Measurements from ENCODE around the gene ROBO2. TPM values are rescaled to one million over a fixed set of nuclear protein-coding genes. Genes with fewer than 3 reads are reported as not detected.
A peak's percentile ranks its signal among the peaks of the same experiment; 100 is the strongest.

The ROBO2 gene
- polyA plus RNA-seq, 4 donors, result 83.3 to 102 (median 89.4) TPM

DNA sequence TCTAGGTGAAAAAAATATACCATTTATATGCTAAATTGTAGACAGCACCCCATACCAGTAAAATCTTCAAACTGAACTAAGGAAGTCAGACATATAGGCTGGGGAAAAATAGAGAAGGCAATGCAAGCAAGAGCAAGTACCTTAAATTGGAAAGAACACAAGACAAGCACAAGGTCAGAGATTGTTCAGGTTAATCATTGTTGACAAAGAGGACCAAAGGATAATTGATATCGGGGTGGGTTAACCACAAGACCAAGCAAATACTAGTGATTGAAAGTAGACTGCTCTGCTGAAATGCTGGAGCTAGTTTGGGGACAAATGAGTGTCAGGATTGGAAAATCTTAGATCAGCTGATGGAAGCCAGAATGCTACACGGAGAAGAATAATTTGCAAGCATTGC is 499.8 kb downstream of the ROBO2 start:
- DNase-seq (ENCODE audit: low read depth in 4 of 4, low spot score in 2 of 4), result no peak

GRCh38 chr3:77541203-77541922 is 501.5 kb downstream of the ROBO2 start:
- no peak for DNase-seq (ENCODE audit: low read depth in 4 of 4, low spot score in 2 of 4)

DNA sequence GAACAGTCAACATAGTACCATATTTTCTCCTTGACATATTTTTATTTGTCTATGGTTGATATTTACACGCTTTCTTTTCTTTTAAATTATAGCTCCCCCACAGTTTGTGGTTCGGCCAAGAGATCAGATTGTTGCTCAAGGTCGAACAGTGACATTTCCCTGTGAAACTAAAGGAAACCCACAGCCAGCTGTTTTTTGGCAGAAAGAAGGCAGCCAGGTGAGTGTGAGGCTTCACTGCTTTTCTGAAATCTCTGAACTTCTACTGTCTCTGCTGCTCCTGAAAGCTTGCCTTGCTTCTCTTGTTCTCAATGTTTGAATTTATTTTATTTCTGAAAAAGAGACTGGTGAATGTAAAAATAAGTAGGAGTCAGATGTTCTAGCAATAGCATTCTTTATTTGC is 506.3 kb downstream of the ROBO2 start:
- DNase-seq (ENCODE audit: low read depth in 4 of 4, low spot score in 2 of 4), result no peak

DNA sequence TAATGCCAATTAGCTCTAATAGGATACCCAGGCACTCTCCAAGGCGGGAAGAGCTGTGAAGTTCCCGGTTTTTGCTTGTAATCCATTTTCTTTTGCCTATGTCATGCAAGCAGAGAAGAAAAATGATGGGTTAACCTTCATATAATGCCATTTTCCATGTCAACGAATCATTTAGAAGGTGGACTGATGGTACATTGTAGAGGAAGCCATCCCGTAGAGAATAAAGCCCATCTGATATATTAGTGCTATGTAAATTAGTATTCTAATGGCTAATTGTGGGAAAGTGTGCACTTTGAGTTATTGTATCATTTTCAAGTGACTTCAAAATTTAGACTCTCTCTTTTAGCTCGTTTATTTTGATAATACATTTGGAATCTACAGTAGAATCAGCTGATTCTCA is 509.1 kb downstream of the ROBO2 start:
- DNase-seq (ENCODE audit: low read depth in 4 of 4, low spot score in 2 of 4), result no peak

DNA sequence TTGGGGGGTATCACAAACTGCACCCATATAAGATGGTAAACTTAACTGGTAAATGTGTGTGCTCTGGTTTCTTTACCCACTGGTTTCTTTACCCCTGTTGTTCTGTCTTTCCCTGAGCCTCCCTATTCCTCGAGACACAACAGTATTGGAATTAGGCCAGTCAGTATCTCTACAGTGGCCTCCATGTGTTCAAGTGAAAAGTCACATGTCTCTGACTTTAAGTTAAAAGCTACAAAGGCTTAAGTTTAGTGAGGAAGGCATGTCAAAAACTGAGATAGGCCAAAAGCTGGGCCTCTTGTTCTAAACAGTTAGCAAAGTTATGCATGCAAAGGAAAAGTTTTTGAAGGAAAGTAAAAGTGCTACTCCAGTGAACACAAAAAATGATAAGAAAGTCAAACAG is 513.3 kb downstream of the ROBO2 start:
- no peak for DNase-seq (ENCODE audit: low read depth in 4 of 4, low spot score in 2 of 4)

- no peak for DNase-seq (ENCODE audit: low read depth in 4 of 4, low spot score in 2 of 4)
These were observed 522.2 kb downstream of the ROBO2 start for GRCh38 chr3:77562089-77562488.

DNA sequence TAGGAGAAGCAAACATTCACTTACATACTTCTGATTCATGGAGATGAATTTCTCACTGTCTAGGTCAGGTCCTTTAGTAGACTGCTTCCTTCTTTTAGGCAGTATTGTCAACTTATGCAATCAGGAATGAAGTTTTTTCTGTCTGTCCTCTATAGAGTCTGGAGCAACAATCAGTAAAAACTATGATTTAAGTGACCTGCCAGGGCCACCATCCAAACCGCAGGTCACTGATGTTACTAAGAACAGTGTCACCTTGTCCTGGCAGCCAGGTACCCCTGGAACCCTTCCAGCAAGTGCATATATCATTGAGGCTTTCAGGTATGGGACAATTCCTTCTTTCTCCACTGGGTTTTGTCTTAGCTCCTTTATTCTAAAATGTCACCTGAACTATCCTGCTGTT is 523.1 kb downstream of the ROBO2 start:
- DNase-seq (ENCODE audit: low read depth in 4 of 4, low spot score in 2 of 4), result no peak

DNA sequence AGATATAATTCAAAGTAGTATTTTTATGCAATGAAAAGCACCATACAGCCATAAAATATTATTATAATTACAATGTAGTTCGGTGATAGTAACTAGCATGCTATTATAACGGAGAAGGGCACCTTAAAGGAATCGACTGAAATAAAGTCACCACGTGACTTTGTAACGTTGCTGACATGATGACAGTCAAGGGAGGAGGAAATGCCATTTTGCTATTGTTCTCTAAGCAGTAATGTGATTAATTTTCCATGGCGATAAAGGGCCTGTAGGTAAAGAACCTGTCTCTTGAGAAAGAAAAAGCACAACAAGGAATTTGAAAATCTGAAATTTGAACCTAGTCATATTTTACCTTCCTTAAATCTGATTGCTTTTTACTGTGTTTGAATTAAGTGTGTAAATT is 526.2 kb downstream of the ROBO2 start:
- DNase-seq (ENCODE audit: low read depth in 4 of 4, low spot score in 2 of 4), result no peak

DNA sequence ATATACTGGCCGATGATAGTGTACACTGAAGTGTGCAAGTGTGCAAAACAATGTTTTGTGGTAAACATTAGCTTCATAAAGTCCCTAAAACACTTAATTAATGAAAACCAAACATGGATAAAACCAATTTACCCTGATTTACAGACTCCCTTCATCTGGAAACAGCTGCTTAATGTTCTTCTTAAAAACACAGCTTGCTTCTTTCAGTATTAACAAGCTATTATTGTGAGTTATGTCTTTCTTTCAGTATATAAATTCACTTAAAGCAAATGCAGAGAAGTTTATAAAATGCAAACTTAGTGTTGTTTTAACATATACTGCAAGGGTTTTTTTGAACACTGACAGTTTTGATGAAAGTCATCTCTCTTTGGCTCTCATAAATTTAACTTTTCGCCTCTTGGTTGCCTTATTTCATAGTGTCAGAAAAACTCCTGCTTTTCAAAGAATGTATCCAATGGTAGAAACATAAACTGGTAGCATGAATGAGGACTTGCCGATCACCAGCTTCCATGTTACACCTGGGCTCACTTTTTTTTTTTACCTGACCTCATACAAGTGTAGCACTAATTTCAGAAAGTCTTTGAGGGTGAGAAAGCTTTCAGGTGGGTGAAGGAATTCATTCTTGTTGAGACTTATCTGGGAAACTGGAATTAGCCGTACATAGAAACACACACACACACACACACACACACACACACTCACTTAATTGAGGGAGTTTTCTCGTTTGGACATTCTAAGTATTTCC is 532.2 kb downstream of the ROBO2 start:
- DNase-seq (ENCODE audit: low read depth in 4 of 4, low spot score in 2 of 4), result peak; percentile 32 to 73 (median 62)

- DNase-seq (ENCODE audit: low read depth in 4 of 4, low spot score in 2 of 4), result no peak
These were observed 537.4 kb downstream of the ROBO2 start for GRCh38 chr3:77577264-77577663.

DNA sequence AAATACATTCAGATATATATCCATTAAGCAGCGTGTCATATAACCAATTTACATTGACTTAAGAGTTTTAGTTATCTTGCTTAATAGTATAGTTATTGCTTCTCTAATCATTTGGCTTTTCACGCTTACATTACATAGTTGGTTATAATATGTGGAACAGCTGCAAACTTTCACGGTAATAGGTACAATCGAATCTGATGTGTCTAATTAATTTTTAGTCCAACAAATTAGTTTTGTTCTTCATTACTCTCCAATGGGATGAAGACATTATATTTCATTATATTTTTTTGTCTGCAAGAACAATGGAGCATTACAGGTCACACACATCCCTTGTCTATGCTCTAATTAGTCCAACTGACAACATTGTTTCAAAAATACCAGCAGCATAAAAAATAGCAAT is 546.3 kb downstream of the ROBO2 start:
- no peak for DNase-seq (ENCODE audit: low read depth in 4 of 4, low spot score in 2 of 4)

DNA sequence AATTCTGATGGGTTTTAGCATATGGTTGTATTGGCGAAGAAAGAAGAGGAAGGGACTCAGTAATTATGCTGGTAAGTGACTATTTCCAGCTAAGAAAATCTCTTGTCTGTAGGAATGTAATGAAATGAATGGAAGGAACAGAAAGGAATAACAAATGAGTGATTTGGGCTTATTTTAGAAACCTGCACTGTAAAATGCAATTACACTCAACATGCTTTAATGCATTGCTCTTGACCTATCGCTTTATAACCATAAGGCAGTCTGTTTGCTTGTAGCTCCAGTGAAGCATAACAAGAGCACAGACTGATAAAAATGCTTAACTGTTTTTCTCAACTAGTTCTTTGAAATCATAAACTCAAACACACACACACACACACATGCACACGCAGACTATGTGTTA is 549.0 kb downstream of the ROBO2 start:
- no peak for DNase-seq (ENCODE audit: low read depth in 4 of 4, low spot score in 2 of 4)

DNA sequence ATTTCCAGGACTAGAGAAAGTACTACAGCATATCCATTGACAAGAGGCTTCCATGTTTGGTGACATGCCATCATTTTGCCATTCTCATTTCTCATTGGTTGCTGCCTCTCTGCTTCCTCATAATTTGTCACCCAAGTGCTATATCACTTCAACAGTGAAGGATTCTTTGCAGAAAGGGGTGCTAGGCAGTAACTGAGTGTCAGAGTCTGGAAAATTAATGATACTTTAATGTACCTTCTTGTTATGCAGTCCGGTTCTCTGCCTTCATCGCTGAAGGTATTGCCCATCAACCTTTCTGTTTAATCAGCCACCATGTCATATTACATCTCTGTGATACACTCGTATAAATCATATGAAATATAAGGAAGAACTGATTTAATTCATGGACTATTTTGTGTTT is 550.3 kb downstream of the ROBO2 start:
- no peak for DNase-seq (ENCODE audit: low read depth in 4 of 4, low spot score in 2 of 4)

GRCh38 chr3:77595371-77595870 is 555.5 kb downstream of the ROBO2 start:
- DNase-seq (ENCODE audit: low read depth in 4 of 4, low spot score in 2 of 4), result no peak

GRCh38 chr3:77599948-77600347 is 560.0 kb downstream of the ROBO2 start:
- no peak for DNase-seq (ENCODE audit: low read depth in 4 of 4, low spot score in 2 of 4)

DNA sequence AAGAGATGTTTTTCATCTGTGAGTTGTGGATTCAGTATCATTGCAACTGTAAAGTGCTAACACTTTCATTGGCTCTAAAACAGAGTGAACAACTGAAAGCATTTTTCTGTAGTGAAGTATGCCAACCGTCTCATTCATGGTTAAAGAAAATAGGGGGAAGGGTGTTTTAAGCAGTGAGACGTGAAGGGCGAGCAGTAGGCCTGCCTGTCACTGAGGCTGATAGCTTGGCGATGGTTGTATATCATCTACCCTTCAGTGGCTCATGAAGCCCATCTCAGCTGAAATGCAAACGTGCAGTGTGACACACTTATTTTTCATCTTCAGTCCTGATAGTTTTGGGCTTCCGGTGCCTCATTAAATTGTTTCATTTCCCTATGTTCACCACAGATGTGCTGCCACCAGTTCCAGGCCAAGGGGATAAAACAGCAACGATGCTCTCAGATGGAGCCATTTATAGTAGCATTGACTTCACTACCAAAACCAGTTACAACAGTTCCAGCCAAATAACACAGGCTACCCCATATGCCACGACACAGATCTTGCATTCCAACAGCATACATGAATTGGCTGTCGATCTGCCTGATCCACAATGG is 562.0 kb downstream of the ROBO2 start:
- no peak for DNase-seq (ENCODE audit: low read depth in 4 of 4, low spot score in 2 of 4)

DNA sequence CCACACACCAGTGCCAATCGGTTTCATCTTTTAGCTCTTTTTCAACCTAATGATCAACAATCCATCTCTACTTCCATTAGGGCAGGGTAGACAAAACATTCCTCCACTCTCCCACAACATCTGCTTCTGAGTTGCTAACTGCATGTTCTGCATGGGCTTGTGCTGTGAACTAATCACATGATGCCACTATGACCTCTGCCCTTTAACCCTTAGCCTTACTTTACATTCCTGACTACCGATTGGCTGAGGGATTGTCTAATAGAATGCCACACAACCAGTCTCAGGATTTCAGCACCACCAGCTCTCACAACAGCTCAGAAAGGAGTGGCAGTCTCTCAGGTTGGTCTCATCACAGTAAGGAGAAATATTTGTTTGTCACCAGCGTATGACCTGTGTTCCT is 562.8 kb downstream of the ROBO2 start:
- no peak for DNase-seq (ENCODE audit: low read depth in 4 of 4, low spot score in 2 of 4)

DNA sequence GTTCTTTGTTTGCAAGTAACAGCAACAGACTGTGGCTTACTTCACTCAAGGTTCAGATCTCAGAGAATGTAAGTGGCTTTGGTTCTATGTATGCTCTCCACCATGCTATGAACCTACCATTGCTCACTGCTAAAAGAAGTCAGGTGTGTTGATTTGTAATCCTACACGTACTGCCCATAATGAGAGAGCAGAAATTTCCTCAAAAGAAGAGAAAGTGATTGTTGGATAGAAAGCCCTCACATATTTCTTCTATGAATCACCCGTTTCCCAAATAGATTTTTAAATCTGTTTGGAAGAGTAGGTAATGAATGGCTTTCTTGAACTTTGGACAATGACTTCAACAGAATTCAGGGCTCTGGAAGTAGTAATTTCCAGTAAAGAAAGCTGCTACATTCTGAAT is 565.4 kb downstream of the ROBO2 start:
- DNase-seq (ENCODE audit: low read depth in 4 of 4, low spot score in 2 of 4), result no peak

- no peak for DNase-seq (ENCODE audit: low read depth in 4 of 4, low spot score in 2 of 4)
These were observed 566.0 kb downstream of the ROBO2 start for GRCh38 chr3:77605865-77606264.

DNA sequence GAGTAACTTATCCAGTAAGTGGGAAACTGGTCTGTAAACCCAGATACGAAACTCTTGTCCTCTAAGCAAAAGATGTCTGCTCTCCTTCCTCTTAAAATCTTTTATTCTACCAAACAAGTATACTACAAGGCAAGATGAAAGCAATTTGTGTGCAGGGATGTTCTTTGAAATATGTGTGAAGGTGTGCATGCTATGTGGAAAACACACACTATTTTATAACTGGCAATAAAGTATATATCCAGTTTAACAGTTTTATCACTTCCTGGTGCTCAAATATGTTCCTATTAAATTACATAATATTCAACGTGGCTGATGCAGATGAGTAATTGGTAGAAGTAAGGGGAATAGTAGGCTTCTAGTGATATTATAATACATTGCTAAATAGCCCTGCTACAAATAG is 566.5 kb downstream of the ROBO2 start:
- DNase-seq (ENCODE audit: low read depth in 4 of 4, low spot score in 2 of 4), result no peak

DNA sequence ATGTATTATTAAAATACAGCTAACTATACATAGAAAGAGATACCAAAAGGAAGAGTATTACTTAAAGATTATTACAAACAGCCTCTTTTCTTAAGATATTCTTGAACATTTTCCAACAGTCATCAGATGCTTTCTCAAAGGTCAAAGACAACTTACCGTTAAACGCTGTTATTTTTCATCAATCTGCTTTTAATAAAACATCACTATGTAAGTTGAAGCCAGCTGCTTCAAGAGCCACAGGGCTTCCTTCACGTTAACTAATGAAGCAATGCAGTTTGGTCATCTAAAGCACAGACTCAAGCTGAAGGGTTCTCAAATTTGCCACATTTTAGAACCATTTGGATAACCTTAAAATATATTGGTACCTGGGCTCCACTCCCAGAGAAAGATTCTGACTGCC is 578.8 kb downstream of the ROBO2 start:
- no peak for DNase-seq (ENCODE audit: low read depth in 4 of 4, low spot score in 2 of 4)

DNA sequence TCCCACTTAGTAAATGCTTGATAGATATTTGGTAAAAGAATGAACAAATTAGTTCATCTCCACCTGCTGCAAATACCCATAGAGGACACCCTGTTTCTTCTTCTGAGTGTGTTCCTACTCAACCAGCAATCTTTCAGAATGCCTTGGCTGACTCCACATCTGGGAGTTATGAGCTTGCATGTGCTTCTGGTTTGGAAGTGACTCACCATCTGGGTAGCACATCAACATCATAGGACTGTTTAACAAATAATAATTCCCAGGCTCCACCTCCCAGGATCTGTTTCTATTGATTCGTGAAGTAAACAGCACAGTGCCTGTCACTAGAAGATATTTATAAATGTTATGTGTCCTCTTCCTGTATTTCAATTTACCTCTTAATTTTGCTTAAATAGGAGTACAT is 580.1 kb downstream of the ROBO2 start:
- DNase-seq (ENCODE audit: low read depth in 4 of 4, low spot score in 2 of 4), result no peak
